ENCODE measurements around the gene TNFRSF12A.

Gene TNFRSF12A

GRCh38 chr16:3044708-3045107 is 24.5 kb downstream of the TNFRSF12A start:
- DNase-seq (ENCODE audit: low spot score), result no peak
- in situ Hi-C loops (cut with MboI; ENCODE audit: low sequenced_read_pairs, unreplicated experiment), result no loop called here
- TF ChIP-seq, protein P1, sequence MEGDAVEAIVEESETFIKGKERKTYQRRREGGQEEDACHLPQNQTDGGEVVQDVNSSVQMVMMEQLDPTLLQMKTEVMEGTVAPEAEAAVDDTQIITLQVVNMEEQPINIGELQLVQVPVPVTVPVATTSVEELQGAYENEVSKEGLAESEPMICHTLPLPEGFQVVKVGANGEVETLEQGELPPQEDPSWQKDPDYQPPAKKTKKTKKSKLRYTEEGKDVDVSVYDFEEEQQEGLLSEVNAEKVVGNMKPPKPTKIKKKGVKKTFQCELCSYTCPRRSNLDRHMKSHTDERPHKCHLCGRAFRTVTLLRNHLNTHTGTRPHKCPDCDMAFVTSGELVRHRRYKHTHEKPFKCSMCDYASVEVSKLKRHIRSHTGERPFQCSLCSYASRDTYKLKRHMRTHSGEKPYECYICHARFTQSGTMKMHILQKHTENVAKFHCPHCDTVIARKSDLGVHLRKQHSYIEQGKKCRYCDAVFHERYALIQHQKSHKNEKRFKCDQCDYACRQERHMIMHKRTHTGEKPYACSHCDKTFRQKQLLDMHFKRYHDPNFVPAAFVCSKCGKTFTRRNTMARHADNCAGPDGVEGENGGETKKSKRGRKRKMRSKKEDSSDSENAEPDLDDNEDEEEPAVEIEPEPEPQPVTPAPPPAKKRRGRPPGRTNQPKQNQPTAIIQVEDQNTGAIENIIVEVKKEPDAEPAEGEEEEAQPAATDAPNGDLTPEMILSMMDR (IDR thresholded peaks at IDR 0.05; ENCODE audit: borderline replicate concordance, control extremely low read depth, extremely low read depth, insufficient read depth, missing control alignments), result no peak

DNA sequence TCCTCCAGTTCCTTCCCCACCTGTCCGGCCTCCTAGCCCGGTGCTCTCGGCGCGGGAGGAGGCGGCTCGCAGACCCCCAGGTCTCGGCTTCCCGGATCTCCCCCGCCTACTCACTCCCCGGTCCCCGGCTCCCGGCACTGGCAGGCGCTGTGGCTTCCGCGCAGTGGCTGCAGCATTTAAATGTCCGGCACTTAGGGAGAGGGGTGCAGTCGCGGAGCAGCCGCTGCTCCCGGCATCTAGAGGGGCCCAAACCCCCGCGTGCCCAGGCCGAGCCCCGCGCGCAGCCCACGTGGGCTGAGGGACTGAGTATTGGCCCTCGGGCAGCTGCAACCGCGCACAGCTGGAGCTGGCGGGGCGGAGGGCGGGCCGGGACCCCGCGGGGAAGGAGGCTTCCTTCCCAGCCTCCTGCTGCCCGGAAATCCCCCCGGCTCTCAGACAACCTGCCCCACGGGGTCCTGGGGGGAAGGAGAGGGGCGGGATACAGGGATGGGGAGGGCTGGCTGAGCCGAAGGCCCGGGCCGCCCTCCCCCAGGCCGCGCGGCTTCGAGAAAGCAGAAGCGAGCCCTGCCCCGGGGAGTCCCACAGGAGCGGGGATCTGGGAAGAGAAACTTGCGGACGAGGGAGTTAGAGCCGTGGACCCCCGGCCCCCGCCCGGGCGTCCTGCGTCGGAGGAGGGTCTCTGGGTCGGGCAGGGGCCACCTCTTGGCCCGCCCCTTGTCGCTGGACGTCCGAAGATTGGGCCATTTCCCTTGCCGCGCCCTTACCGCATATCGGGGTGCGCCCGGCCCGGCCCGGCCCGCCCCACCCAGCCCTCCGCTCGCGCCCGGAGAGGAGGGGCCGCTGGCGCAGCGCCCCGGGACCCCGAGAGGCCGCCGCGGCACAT is 25.8 kb downstream of the TNFRSF12A start, which contains the start of gene MMP25:
TSS of gene MMP25 (plus strand) at position 804 of the 883 bp plus-strand sequence. CDS start 357 bp downstream, outside the sequence.
- in situ Hi-C loops (cut with MboI; ENCODE audit: low sequenced_read_pairs, unreplicated experiment), result no loop called here
- TF ChIP-seq, protein P1 (IDR thresholded peaks at IDR 0.05; ENCODE audit: borderline replicate concordance, control extremely low read depth, extremely low read depth, insufficient read depth, missing control alignments), result no peak
- DNase-seq (ENCODE audit: low spot score), result peak; percentile 79

DNA sequence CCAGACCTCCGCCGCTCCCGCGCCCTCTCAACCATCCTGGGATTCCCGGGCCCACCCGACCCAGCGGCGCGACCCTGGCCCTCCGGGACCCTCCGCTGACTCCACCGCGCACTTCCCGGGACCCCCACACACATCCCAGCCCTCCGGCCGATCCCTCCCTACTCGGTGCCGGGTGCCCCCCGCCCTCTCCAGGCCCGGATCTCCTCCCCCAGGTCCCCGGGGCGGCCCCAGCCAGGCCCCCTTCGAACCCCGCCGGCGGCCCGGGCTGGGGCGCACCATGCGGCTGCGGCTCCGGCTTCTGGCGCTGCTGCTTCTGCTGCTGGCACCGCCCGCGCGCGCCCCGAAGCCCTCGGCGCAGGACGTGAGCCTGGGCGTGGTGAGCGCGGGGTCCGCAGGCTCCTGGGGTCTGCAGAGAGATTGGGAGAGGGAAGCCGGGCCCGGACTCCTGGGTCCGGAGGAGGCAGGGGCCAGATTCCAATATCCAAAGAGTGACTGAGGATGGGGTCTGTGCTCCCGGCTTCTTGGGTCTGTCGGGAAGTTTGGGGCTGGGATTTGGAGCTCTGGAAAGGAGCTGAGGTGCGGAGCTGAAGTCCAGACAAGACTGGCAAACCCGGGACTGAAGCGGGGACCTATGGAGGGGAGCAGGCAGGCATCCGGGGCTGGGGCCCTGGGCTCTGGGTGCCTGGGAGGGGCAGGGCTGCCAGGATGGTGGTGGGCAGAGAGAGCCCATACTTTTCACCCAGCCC is 26.6 kb downstream of the TNFRSF12A start:
- DNase-seq (ENCODE audit: low spot score), result peak; percentile 59
- in situ Hi-C loops (cut with MboI; ENCODE audit: low sequenced_read_pairs, unreplicated experiment), result no loop called here
- TF ChIP-seq, protein P1 (IDR thresholded peaks at IDR 0.05; ENCODE audit: borderline replicate concordance, control extremely low read depth, extremely low read depth, insufficient read depth, missing control alignments), result no peak

GRCh38 chr16:3047387-3047720 is 27.2 kb downstream of the TNFRSF12A start:
- no peak for DNase-seq (ENCODE audit: low spot score)
- TF ChIP-seq, protein P1 (IDR thresholded peaks at IDR 0.05; ENCODE audit: borderline replicate concordance, control extremely low read depth, extremely low read depth, insufficient read depth, missing control alignments), result no peak
- in situ Hi-C loops (cut with MboI; ENCODE audit: low sequenced_read_pairs, unreplicated experiment), result no loop called here

DNA sequence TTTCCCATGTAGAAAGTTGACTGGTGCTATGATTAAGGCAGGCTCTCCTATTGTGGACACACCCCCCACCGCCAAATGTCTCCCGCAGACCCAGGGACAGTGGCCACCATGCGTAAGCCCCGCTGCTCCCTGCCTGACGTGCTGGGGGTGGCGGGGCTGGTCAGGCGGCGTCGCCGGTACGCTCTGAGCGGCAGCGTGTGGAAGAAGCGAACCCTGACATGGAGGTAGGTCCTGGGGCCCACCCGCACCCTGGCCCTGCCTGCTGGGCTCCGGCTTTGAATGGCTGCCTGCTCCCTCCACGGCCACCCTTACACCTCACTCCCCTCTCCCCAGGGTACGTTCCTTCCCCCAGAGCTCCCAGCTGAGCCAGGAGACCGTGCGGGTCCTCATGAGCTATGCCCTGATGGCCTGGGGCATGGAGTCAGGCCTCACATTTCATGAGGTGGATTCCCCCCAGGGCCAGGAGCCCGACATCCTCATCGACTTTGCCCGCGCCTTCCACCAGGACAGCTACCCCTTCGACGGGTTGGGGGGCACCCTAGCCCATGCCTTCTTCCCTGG is 29.8 kb downstream of the TNFRSF12A start:
- DNase-seq (ENCODE audit: low spot score), result peak; percentile 16
- in situ Hi-C loops (cut with MboI; ENCODE audit: low sequenced_read_pairs, unreplicated experiment), result no loop called here
- TF ChIP-seq, protein P1 (IDR thresholded peaks at IDR 0.05; ENCODE audit: borderline replicate concordance, control extremely low read depth, extremely low read depth, insufficient read depth, missing control alignments), result no peak

DNA sequence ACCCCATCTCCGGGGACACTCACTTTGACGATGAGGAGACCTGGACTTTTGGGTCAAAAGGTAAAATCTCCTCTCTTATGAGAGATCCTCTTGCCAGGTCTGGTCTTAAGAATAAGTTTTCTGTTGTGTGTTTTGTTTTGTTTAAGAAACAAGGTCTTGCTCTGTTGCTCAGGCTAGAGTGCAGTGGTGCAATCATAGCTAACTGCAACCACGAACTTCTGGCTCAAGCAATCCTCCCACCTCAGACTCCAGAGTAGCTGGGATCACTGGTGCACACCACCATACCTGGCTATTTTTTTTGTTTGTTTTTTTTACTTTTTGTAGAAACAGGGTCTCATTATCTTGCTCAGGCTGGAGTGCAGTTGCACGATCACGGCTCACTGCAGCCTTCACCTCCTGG is 30.3 kb downstream of the TNFRSF12A start:
- TF ChIP-seq, protein P1 (IDR thresholded peaks at IDR 0.05; ENCODE audit: borderline replicate concordance, control extremely low read depth, extremely low read depth, insufficient read depth, missing control alignments), result no peak
- in situ Hi-C loops (cut with MboI; ENCODE audit: low sequenced_read_pairs, unreplicated experiment), result no loop called here
- DNase-seq (ENCODE audit: low spot score), result no peak
